ENCODE measurements around the gene SHPK. TPM values are rescaled to one million over a fixed set of nuclear protein-coding genes. Genes with fewer than 3 reads are reported as not detected.

The SHPK gene
- total RNA-seq, 2 donors from 2014 or later: 10.5 to 16.1 TPM

GRCh38 chr17:3590768-3591167 lies 45.3 kb downstream of the SHPK start:
- TF ChIP-seq CTCF (IDR thresholded peaks at IDR 0.05): no peak
- H3K27me3 ChIP-seq (replicated peaks; ENCODE audit: insufficient read depth): no peaks in the 10 kb centered on the region
- DNase-seq (ENCODE audit: low spot score): no peak
- H3K4me1 ChIP-seq (ENCODE audit: control insufficient read depth in 1 of 2, low read depth in 2 of 2): no peaks in the 10 kb centered on the region
- no peak overlapping the region for H3K27ac ChIP-seq
- H3K4me3 ChIP-seq: no peak overlapping the region
- peaks cover 16% of the 10 kb centered on the region for H3K36me3 ChIP-seq
- no peak for ATAC-seq (ENCODE audit: insufficient number of reproducible peaks, low FRiP score, low read depth)
- H3K9me3 ChIP-seq: no peaks in the 10 kb centered on the region

GRCh38 chr17:3590231-3590630 lies 45.8 kb downstream of the SHPK start:
- H3K27ac ChIP-seq: no peak overlapping the region
- peaks cover 16% of the 10 kb centered on the region for H3K36me3 ChIP-seq
- DNase-seq (ENCODE audit: low spot score) (no peak), ATAC-seq (ENCODE audit: insufficient number of reproducible peaks, low FRiP score, low read depth) (no peak)
- no peaks in the 10 kb centered on the region for H3K9me3 ChIP-seq
- H3K4me1 ChIP-seq (ENCODE audit: control insufficient read depth in 1 of 2, low read depth in 2 of 2): no peaks in the 10 kb centered on the region
- no peak overlapping the region for H3K4me3 ChIP-seq
- no peak for TF ChIP-seq CTCF (IDR thresholded peaks at IDR 0.05)
- H3K27me3 ChIP-seq (replicated peaks; ENCODE audit: insufficient read depth): no peaks in the 10 kb centered on the region

- DNase-seq (ENCODE audit: low spot score): no peak
- no peaks in the 10 kb centered on the region for H3K9me3 ChIP-seq
- peaks cover 16% of the 10 kb centered on the region for H3K36me3 ChIP-seq
- no peaks in the 10 kb centered on the region for H3K4me1 ChIP-seq (ENCODE audit: control insufficient read depth in 1 of 2, low read depth in 2 of 2)
- H3K4me3 ChIP-seq: no peak overlapping the region
- TF ChIP-seq CTCF (IDR thresholded peaks at IDR 0.05): no peak
- no peaks in the 10 kb centered on the region for H3K27me3 ChIP-seq (replicated peaks; ENCODE audit: insufficient read depth)
- ATAC-seq (ENCODE audit: insufficient number of reproducible peaks, low FRiP score, low read depth): no peak
- no peak overlapping the region for H3K27ac ChIP-seq
Measured at GRCh38 chr17:3589784-3590183, 46.3 kb downstream of the SHPK start.

- DNase-seq (ENCODE audit: low spot score) (no peak), ATAC-seq (ENCODE audit: insufficient number of reproducible peaks, low FRiP score, low read depth) (no peak)
- Histone ChIP-seq H3K27me3 (replicated peaks; ENCODE audit: insufficient read depth) (no peaks in the 10 kb centered on the region), H3K4me3 (no peak overlapping the region), H3K27ac (no peak overlapping the region), H3K4me1 (ENCODE audit: control insufficient read depth in 1 of 2, low read depth in 2 of 2) (no peaks in the 10 kb centered on the region), H3K36me3 (peaks cover 13% of the 10 kb centered on the region), H3K9me3 (no peaks in the 10 kb centered on the region)
- TF ChIP-seq CTCF (IDR thresholded peaks at IDR 0.05): no peak
Measured at GRCh38 chr17:3585826-3586225, 50.2 kb downstream of the SHPK start.

- DNase-seq (ENCODE audit: low spot score) (no peak), ATAC-seq (ENCODE audit: insufficient number of reproducible peaks, low FRiP score, low read depth) (no peak)
- H3K27ac ChIP-seq: no peak overlapping the region
- peaks cover 6% of the 10 kb centered on the region for H3K36me3 ChIP-seq
- no peaks in the 10 kb centered on the region for H3K4me1 ChIP-seq (ENCODE audit: control insufficient read depth in 1 of 2, low read depth in 2 of 2)
- no peak for TF ChIP-seq CTCF (IDR thresholded peaks at IDR 0.05)
- no peak overlapping the region for H3K4me3 ChIP-seq
- no peaks in the 10 kb centered on the region for H3K27me3 ChIP-seq (replicated peaks; ENCODE audit: insufficient read depth)
- H3K9me3 ChIP-seq: no peaks in the 10 kb centered on the region
Measured at GRCh38 chr17:3583456-3583855, 52.6 kb downstream of the SHPK start.
